H1 (cell line): ENCODE results near the gene CTIF. TPM values are rescaled to one million over a fixed set of nuclear protein-coding genes. Genes with fewer than 3 reads are reported as not detected.

Experiments
- CTCF ChIA-PET: fragments of 300-600 bp; sonication (Branson Sonifier 250); formaldehyde crosslinking; loops from one replicate; lab custom pipeline; 2021; ENCODE audit not compliant: partially characterized antibody; lab: Charles Lee
- POLR2A ChIA-PET: fragments of 300-600 bp; sonication (Branson Sonifier 250); formaldehyde crosslinking; loops from one replicate; lab custom pipeline; 2021; ENCODE audit warnings: inconsistent platforms; ENCODE audit not compliant: partially characterized antibody; lab: Charles Lee
- DNase-seq, 2 experiments: peaks; one replicate each; pipeline versions ENCODE4 v3.0.0 to v3.0.0-alpha.2; 2010 to 2022; ENCODE audit warnings: low spot score in 2 of 2, low read depth in 1 of 2, mixed read lengths in 1 of 2
- FAIRE-seq: peaks from 2 replicates; lab custom pipeline; 2011; peaks lifted over from hg19 to GRCh38; lab: Jason Lieb, UNC
- H2AFZ ChIP-seq: 2 replicates; pipeline ENCODE4 v1.8.1; 2012; ENCODE audit warnings: low read length, inconsistent platforms
- H2AK5ac ChIP-seq: 2 replicates; pipeline ENCODE4 v1.6.1; 2013; ENCODE audit warnings: low read depth, low read length
- H2BK120ac ChIP-seq: replicated peaks from 2 replicates; pipeline ENCODE3; 2013; ENCODE audit warnings: low read depth, low read length, inconsistent platforms
- H2BK12ac ChIP-seq: 2 replicates; pipeline ENCODE4 v1.6.1; 2013; ENCODE audit warnings: low read depth, low read length
- H2BK15ac ChIP-seq: 2 replicates; pipeline ENCODE4 v1.6.1; 2013; ENCODE audit warnings: low read length
- H2BK20ac ChIP-seq: 2 replicates; pipeline ENCODE4 v1.6.1; 2013; ENCODE audit warnings: low read length
- H2BK5ac ChIP-seq: 2 replicates; pipeline ENCODE4 v1.6.1; 2013; ENCODE audit warnings: low read depth, low read length
- H3K14ac ChIP-seq: 2 replicates; pipeline ENCODE4 v1.6.1; 2013; ENCODE audit warnings: inconsistent platforms; ENCODE audit not compliant: insufficient read length
- H3K18ac ChIP-seq: 2 replicates; pipeline ENCODE4 v1.6.1; 2013; ENCODE audit warnings: low read length; ENCODE audit errors: extremely low read depth
- H3K23ac ChIP-seq: 2 replicates; pipeline ENCODE4 v1.6.1; 2013; ENCODE audit warnings: inconsistent platforms; ENCODE audit not compliant: insufficient read length
- H3K23me2 ChIP-seq: 2 replicates; pipeline ENCODE4 v1.6.1; 2013; ENCODE audit warnings: low read depth, low read length
- H3K27ac ChIP-seq: 2 replicates; pipeline ENCODE4 v1.6.1; 2011; ENCODE audit warnings: low read depth, low read length, inconsistent platforms
- H3K27me3 ChIP-seq, 4 experiments: replicated peaks in 1 of 4; 1 replicate in 1 of 4; 2 replicates in 3 of 4; pipeline versions ENCODE4 v1.6.1 to v1.8.1; 2011 to 2013; ENCODE audit warnings: low read length in 3 of 4, mild to moderate bottlenecking in 3 of 4, inconsistent platforms in 2 of 4, mixed read lengths in 2 of 4, moderate library complexity in 1 of 4; ENCODE audit not compliant: control insufficient read depth in 3 of 4, insufficient read depth in 3 of 4; ENCODE audit errors: extremely low read depth in 1 of 4
- H3K36me3 ChIP-seq, 4 experiments: 2 replicates each; pipeline versions ENCODE4 v1.6.1 to v1.8.1; 2011 to 2013; ENCODE audit warnings: mild to moderate bottlenecking in 4 of 4, low read length in 3 of 4, moderate library complexity in 2 of 4, control low read depth in 1 of 4, inconsistent platforms in 1 of 4; ENCODE audit not compliant: insufficient read depth in 4 of 4, control insufficient read depth in 2 of 4
- H3K4ac ChIP-seq: replicated peaks from 2 replicates; pipeline ENCODE3; 2013; ENCODE audit warnings: low read length, low read depth, mixed read lengths, inconsistent platforms; ENCODE audit not compliant: insufficient read length
- H3K4me1 ChIP-seq, 4 experiments: replicated peaks in 1 of 4; 1 replicate in 1 of 4; 2 replicates in 3 of 4; pipeline versions ENCODE4 v1.6.1 to v1.8.1; 2011 to 2013; ENCODE audit warnings: low read length in 3 of 4, inconsistent platforms in 2 of 4, mixed read lengths in 1 of 4; ENCODE audit not compliant: insufficient read depth in 4 of 4, control insufficient read depth in 3 of 4
- H3K4me2 ChIP-seq, 2 experiments: 2 replicates each; pipeline versions ENCODE4 v1.6.1 to v1.8.1; 2011 to 2013; ENCODE audit warnings: low read depth in 2 of 2, low read length in 2 of 2, control low read depth in 1 of 2, inconsistent platforms in 1 of 2, mild to moderate bottlenecking in 1 of 2; ENCODE audit not compliant: insufficient read depth in 1 of 2
- H3K4me3 ChIP-seq, 4 experiments: fragments of 200-600, 300-600 bp in 1 of 4; sonication (generic), shearing (Covaris generic), sonication (Bioruptor Twin) in 1 of 4; 2 replicates each; pipeline versions ENCODE4 v1.5.1 to v1.8.1; 2011 to 2016; ENCODE audit warnings: low read length in 4 of 4, low read depth in 3 of 4, control low read depth in 2 of 4, inconsistent platforms in 2 of 4, mild to moderate bottlenecking in 2 of 4, mixed read lengths in 1 of 4, moderate library complexity in 1 of 4; ENCODE audit not compliant: insufficient read depth in 2 of 4; ENCODE audit errors: extremely low read depth in 1 of 4
- H3K56ac ChIP-seq: replicated peaks from 2 replicates; pipeline ENCODE3; 2013; ENCODE audit warnings: low read depth, mild to moderate bottlenecking, mixed read lengths, low read length, inconsistent platforms; ENCODE audit not compliant: insufficient read length
- H3K79me1 ChIP-seq: 2 replicates; pipeline ENCODE4 v1.6.1; 2013; ENCODE audit warnings: low read depth, low read length, control low read depth
- H3K79me2 ChIP-seq, 2 experiments: 2 replicates each; pipeline versions ENCODE4 v1.6.1 to v1.8.1; 2012 to 2013; ENCODE audit warnings: low read length in 2 of 2, mild to moderate bottlenecking in 2 of 2, inconsistent platforms in 1 of 2; ENCODE audit not compliant: insufficient read depth in 2 of 2, control insufficient read depth in 1 of 2
- H3K9ac ChIP-seq, 4 experiments: replicated peaks in 1 of 4; 1 replicate in 1 of 4; 2 replicates in 3 of 4; pipeline versions ENCODE4 v1.6.1 to v1.8.1; 2011 to 2013; ENCODE audit warnings: low read depth in 3 of 4, low read length in 3 of 4, control low read depth in 2 of 4, mild to moderate bottlenecking in 2 of 4, moderate library complexity in 2 of 4, inconsistent platforms in 1 of 4; ENCODE audit errors: extremely low read depth in 1 of 4
- H3K9me3 ChIP-seq, 2 experiments: 2 replicates each; pipeline versions ENCODE4 v1.6.1 to v1.8.1; 2012 to 2013; ENCODE audit warnings: mild to moderate bottlenecking in 2 of 2, moderate library complexity in 2 of 2, control low read depth in 1 of 2, inconsistent platforms in 1 of 2, low read depth in 1 of 2, low read length in 1 of 2, mixed read lengths in 1 of 2; ENCODE audit not compliant: insufficient read depth in 2 of 2
- H4K20me1 ChIP-seq, 2 experiments: replicated peaks in 1 of 2; 2 replicates each; pipeline versions ENCODE3 to v1.8.1; 2011 to 2013; ENCODE audit warnings: inconsistent platforms in 2 of 2, low read length in 2 of 2, mild to moderate bottlenecking in 1 of 2; ENCODE audit not compliant: insufficient read depth in 2 of 2, control insufficient read depth in 1 of 2
- H4K5ac ChIP-seq: 2 replicates; pipeline ENCODE4 v1.6.1; 2013; ENCODE audit warnings: low read length, low read depth, mixed read lengths, inconsistent platforms; ENCODE audit not compliant: insufficient read length
- H4K8ac ChIP-seq: 2 replicates; pipeline ENCODE4 v1.8.0; 2013; ENCODE audit warnings: mild to moderate bottlenecking, moderate library complexity, low read length, inconsistent platforms; ENCODE audit not compliant: insufficient read depth; ENCODE audit errors: extremely low read depth
- H4K91ac ChIP-seq: replicated peaks from 2 replicates; pipeline ENCODE3; 2013; ENCODE audit warnings: low read length, mixed read lengths, inconsistent platforms; ENCODE audit not compliant: insufficient read length
- CEBPB ChIP-seq: IDR thresholded peaks from 2 replicates; pipeline ENCODE4 v1.6.1; 2012; ENCODE audit warnings: low read depth, low read length
- CHD1 ChIP-seq: IDR thresholded peaks from 2 replicates; pipeline ENCODE4 v1.6.1; 2012; ENCODE audit warnings: low read depth, low read length, improper control_type of control experiment
- CTCF ChIP-seq, 3 experiments: IDR thresholded peaks; 1 replicate in 2 of 3; 2 replicates in 1 of 3; pipeline versions ENCODE4 v1.5.1 to v1.6.1; 2011; ENCODE audit warnings: low read length in 3 of 3, mild to moderate bottlenecking in 3 of 3, inconsistent platforms in 2 of 3, low read depth in 1 of 3, moderate library complexity in 1 of 3; ENCODE audit not compliant: insufficient read depth in 1 of 3; ENCODE audit errors: control extremely low read depth in 1 of 3
- HDAC2 ChIP-seq, 2 experiments: fragments of 300-600 bp in 1 of 2; sonication (generic) in 1 of 2; IDR thresholded peaks; 2 replicates each; pipeline ENCODE4 v1.6.1; 2011 to 2012; ENCODE audit warnings: low read depth in 2 of 2, low read length in 2 of 2, mild to moderate bottlenecking in 2 of 2, moderate library complexity in 2 of 2, borderline replicate concordance in 1 of 2, inconsistent platforms in 1 of 2
- MAFK ChIP-seq: IDR thresholded peaks from 2 replicates; pipeline ENCODE4 v1.6.1; 2012; ENCODE audit warnings: low read depth, mild to moderate bottlenecking, improper control_type of control experiment, low read length
- POU5F1 ChIP-seq: IDR thresholded peaks from 2 replicates; pipeline ENCODE4 v1.6.1; 2011; ENCODE audit warnings: low read depth, mild to moderate bottlenecking, low read length, moderate library complexity
- SAP30 ChIP-seq: fragments of 300-600 bp; sonication (generic); IDR thresholded peaks from 2 replicates; pipeline ENCODE4 v1.7.1; 2012; ENCODE audit warnings: low read length, moderate library complexity, mild to moderate bottlenecking, inconsistent platforms; ENCODE audit not compliant: insufficient read depth, insufficient replicate concordance
- SP1 ChIP-seq: IDR thresholded peaks from 2 replicates; pipeline ENCODE4 v1.6.1; 2011; ENCODE audit warnings: low read depth, low read length
- YY1 ChIP-seq: IDR thresholded peaks from 2 replicates; pipeline ENCODE4 v1.6.1; 2011; ENCODE audit warnings: low read depth, mild to moderate bottlenecking, low read length
- WGBS, 2 experiments: shearing (Covaris generic) in 1 of 2; methylation state at CpG; one replicate each; pipeline versions ENCODE4 v1.1.6 to v1.1.7; 2013 to 2015; ENCODE audit warnings: low lambda C conversion rate in 2 of 2, mixed read lengths in 2 of 2, inconsistent platforms in 1 of 2, low coverage in 1 of 2, missing lambda C conversion rate in 1 of 2; ENCODE audit not compliant: insufficient replicate concordance in 2 of 2, insufficient coverage in 1 of 2, insufficient read length in 1 of 2; ENCODE audit errors: extremely low coverage in 1 of 2, missing lambda C conversion rate in 1 of 2; 5-methylcytosine and 5-hydroxymethylcytosine counted together
- polyA plus RNA-seq, 7 experiments: library from polyadenylated mRNA; depleted of rRNA in 3 of 7; stranded (reverse) in 5 of 7; unstranded in 2 of 7; fragments of >200 nt in 5 of 7; fragments of 200-250 nt in 2 of 7; gene quantifications; 1 replicate in 5 of 7; 2 replicates in 1 of 7; 4 replicates in 1 of 7; pipeline versions ENCODE4 v1.2.1 to v1.2.3, GENCODE V29; 2011 to 2013; ENCODE audit warnings: missing spikeins in 2 of 7, mixed read lengths in 2 of 7
- total RNA-seq: library from RNA; stranded (reverse); fragmentation: NEBNext Ultra II Directional; extraction: Animal tissue kit (Norgen Biotek cat#: 25700); gene quantifications from 2 replicates; pipeline ENCODE4 v1.2.1, GENCODE V29; 2021

Gene CTIF
- total and polyA plus RNA-seq, 2 of the 8 experiments (the other 6 are each of a cell fraction or from before 2014, with no cell fraction given), result 9.0 to 17.8 TPM

DNA sequence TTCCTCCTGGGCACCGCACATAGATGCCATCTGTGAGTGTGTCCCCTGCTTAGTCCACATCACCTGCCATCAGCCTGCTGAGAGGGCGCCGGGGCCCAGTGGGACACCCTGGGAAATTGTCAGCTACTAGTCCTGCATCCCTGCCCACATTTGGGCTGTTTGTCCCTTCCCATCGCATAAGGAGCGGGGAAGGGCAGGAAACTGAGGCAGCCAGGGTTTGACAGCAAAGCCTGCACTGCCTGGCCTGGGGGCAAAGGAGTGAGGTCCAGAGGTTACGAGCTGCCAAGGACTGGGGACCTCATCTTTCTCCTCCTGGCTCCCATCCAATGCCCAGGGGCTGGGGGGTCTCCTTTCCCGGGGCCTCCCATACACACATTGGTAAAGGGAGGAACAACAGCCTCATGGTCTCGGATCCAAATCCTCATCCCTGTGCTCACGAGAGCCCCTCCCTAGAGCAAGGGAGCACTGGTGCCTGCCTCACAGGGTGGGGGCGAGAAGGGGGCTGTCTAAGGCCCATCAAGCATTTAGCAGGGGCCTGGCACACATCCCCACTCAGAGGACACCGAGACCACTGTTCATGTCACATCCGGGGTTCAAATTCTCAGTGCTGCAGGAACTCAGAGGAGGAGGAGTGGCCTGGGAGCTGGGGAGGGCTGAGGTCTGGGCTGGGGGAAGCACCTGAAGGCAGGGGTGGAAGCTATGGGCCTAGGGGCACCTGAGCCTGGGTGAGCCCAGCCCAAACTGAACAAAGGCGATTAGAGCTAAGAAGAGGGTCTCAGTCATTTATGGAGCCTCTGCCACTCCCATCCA lies 298.2 kb downstream of the CTIF start:
- no peaks in the 10 kb centered on the region for H3K36me3 ChIP-seq
- TF ChIP-seq CHD1 (no peak), MAFK (no peak), YY1 (no peak), HDAC2 (IDR thresholded peaks at IDR 0.05; ENCODE audit: borderline replicate concordance in 1 of 2, low read depth in 2 of 2, low read length in 2 of 2) (no peak), SAP30 (no peak), POU5F1 (no peak), CEBPB (no peak), SP1 (no peak), CTCF (IDR thresholded peaks at IDR 0.05; ENCODE audit: control extremely low read depth in 1 of 3, insufficient read depth in 1 of 3, low read depth in 1 of 3, low read length in 3 of 3) (no peak)

More for the DNA sequence above, 298.2 kb downstream of the CTIF start:
- POLR2A ChIA-PET, result no interaction called here
- H3K23me2 ChIP-seq, result no peaks in the 10 kb centered on the region
- H3K9ac ChIP-seq, result no peak overlapping the region
- no peak overlapping the region for H2BK15ac ChIP-seq
- no peak overlapping the region for H2BK12ac ChIP-seq
- H3K27me3 ChIP-seq, result no peaks in the 10 kb centered on the region
- no peak overlapping the region for H3K56ac ChIP-seq
- no peak overlapping the region for H4K91ac ChIP-seq
- peaks cover 0 to 17% (median 4%) of the 10 kb centered on the region in 4 experiments; a peak in 6 of 7 replicates for H3K4me1 ChIP-seq
- no peak overlapping the region for H3K23ac ChIP-seq
- H3K4ac ChIP-seq, result no peak overlapping the region
- no peak overlapping the region for H3K4me2 ChIP-seq
- H3K79me2 ChIP-seq, result no peaks in the 10 kb centered on the region
- WGBS, 2 experiments, result 86% methylated on average over 13 of the region's 13 CpGs; no CpG with 5 or more reads in 1 of the 2 experiments
- peak overlapping the region; percentile 39; the same call in 1 of the 2 replicates for H2BK5ac ChIP-seq
- H4K20me1 ChIP-seq, result no peaks in the 10 kb centered on the region
- H3K9me3 ChIP-seq, result no peaks in the 10 kb centered on the region
- no peak overlapping the region for H2BK20ac ChIP-seq
- H3K27ac ChIP-seq, result no peak overlapping the region
- no peaks in the 10 kb centered on the region; the same call in 1 of the 2 replicates for H3K79me1 ChIP-seq
- H3K4me3 ChIP-seq, result no peak overlapping the region
- H2AK5ac ChIP-seq, result no peak overlapping the region
- H4K8ac ChIP-seq, result no peak overlapping the region; the same call in 1 of the 2 replicates
- H3K18ac ChIP-seq, result no peak overlapping the region; the same call in 1 of the 2 replicates
- H2AFZ ChIP-seq, result no peak overlapping the region
- DNase-seq, result no peak
- no peak overlapping the region for H4K5ac ChIP-seq
- CTCF ChIA-PET, result interaction anchor here (0.7 to 1.5 kb wide), 3 partner anchors 9 to 14 kb away, joined by 3 read pairs; no protein-coding TSS in a partner anchor
- H2BK120ac ChIP-seq, result no peak overlapping the region
- H3K14ac ChIP-seq, result no peak overlapping the region
- no peak for FAIRE-seq
